H9 (cell line): Measurements from ENCODE around the gene CIPC. TPM values are rescaled to one million over a fixed set of nuclear protein-coding genes. Genes with fewer than 3 reads are reported as not detected.
A peak's percentile ranks its signal among the peaks of the same experiment; 100 is the strongest.

Source experiments
- DNase-seq: peaks from one replicate; pipeline ENCODE4 v3.0.0-alpha.2; 2017
- H2AFZ ChIP-seq: one replicate; pipeline ENCODE4 v1.6.1; 2013; ENCODE audit warnings: mild to moderate bottlenecking, low read length, control low read depth, moderate library complexity
- H2AK5ac ChIP-seq: 2 replicates; pipeline ENCODE4 v1.6.1; 2013; ENCODE audit warnings: low read length, control low read depth, mixed read lengths; ENCODE audit not compliant: insufficient read length
- H2BK120ac ChIP-seq: one replicate; pipeline ENCODE4 v1.6.1; 2013; ENCODE audit warnings: low read depth, mild to moderate bottlenecking, low read length, control low read depth, inconsistent platforms; ENCODE audit not compliant: poor library complexity, severe bottlenecking
- H2BK12ac ChIP-seq: 2 replicates; pipeline ENCODE4 v1.6.1; 2013; ENCODE audit warnings: low read length, control low read depth, mixed read lengths, low read depth; ENCODE audit not compliant: insufficient read length
- H2BK15ac ChIP-seq: 2 replicates; pipeline ENCODE4 v1.6.1; 2013; ENCODE audit warnings: low read depth, low read length, control low read depth
- H2BK20ac ChIP-seq: one replicate; pipeline ENCODE4 v1.6.1; 2013; ENCODE audit warnings: low read depth, mild to moderate bottlenecking, low read length, control low read depth, inconsistent platforms; ENCODE audit not compliant: poor library complexity, severe bottlenecking
- H2BK5ac ChIP-seq: 2 replicates; pipeline ENCODE4 v1.6.1; 2013; ENCODE audit warnings: low read length, control low read depth, mixed read lengths; ENCODE audit not compliant: insufficient read length
- H3K14ac ChIP-seq: 2 replicates; pipeline ENCODE4 v1.6.1; 2013; ENCODE audit warnings: low read length, control low read depth; ENCODE audit not compliant: insufficient read depth
- H3K18ac ChIP-seq: 2 replicates; pipeline ENCODE4 v1.6.1; 2013; ENCODE audit warnings: low read depth, mild to moderate bottlenecking, mixed read lengths, low read length, control low read depth; ENCODE audit not compliant: insufficient read length
- H3K23ac ChIP-seq: 2 replicates; pipeline ENCODE4 v1.6.1; 2013; ENCODE audit warnings: low read length, control low read depth, mixed read lengths, low read depth; ENCODE audit not compliant: insufficient read length
- H3K23me2 ChIP-seq: 2 replicates; pipeline ENCODE4 v1.6.1; 2013; ENCODE audit warnings: low read depth, mild to moderate bottlenecking, mixed read lengths, low read length, control low read depth; ENCODE audit not compliant: insufficient read length, poor library complexity, severe bottlenecking
- H3K27ac ChIP-seq: 2 replicates; pipeline ENCODE4 v1.5.1; 2013; ENCODE audit warnings: low read length, control low read depth, mixed read lengths, low read depth; ENCODE audit not compliant: insufficient read length
- H3K27me3 ChIP-seq: 2 replicates; pipeline ENCODE4 v1.6.1; 2013; ENCODE audit warnings: low read length, control low read depth, inconsistent platforms; ENCODE audit not compliant: insufficient read depth
- H3K4ac ChIP-seq: 2 replicates; pipeline ENCODE4 v1.6.1; 2013; ENCODE audit warnings: low read depth, mild to moderate bottlenecking, control low read depth, inconsistent platforms, low read length, moderate library complexity
- H3K4me1 ChIP-seq: 2 replicates; pipeline ENCODE4 v1.6.1; 2013; ENCODE audit warnings: low read length, control low read depth, inconsistent platforms; ENCODE audit not compliant: insufficient read depth
- H3K4me2 ChIP-seq: 2 replicates; pipeline ENCODE4 v1.6.1; 2013; ENCODE audit warnings: low read length, control low read depth, mixed read lengths; ENCODE audit not compliant: insufficient read length, insufficient read depth
- H3K56ac ChIP-seq: 2 replicates; pipeline ENCODE4 v1.6.1; 2013; ENCODE audit warnings: low read depth, mild to moderate bottlenecking, mixed read lengths, low read length, control low read depth; ENCODE audit not compliant: insufficient read length
- H3K79me1 ChIP-seq: 2 replicates; pipeline ENCODE4 v1.6.1; 2013; ENCODE audit warnings: low read depth, mild to moderate bottlenecking, moderate library complexity, low read length, control low read depth, inconsistent platforms; ENCODE audit not compliant: insufficient read depth, poor library complexity, severe bottlenecking
- H3K79me2 ChIP-seq: 2 replicates; pipeline ENCODE4 v1.6.1; 2013; ENCODE audit warnings: low read length, control low read depth, inconsistent platforms; ENCODE audit not compliant: insufficient read depth
- H3K9ac ChIP-seq: 2 replicates; pipeline ENCODE4 v1.6.1; 2013; ENCODE audit warnings: low read length, control low read depth, mixed read lengths; ENCODE audit not compliant: insufficient read length; ENCODE audit errors: extremely low read depth
- H3K9me3 ChIP-seq: one replicate; pipeline ENCODE4 v1.6.1; 2013; ENCODE audit warnings: low read depth, low read length, inconsistent platforms; ENCODE audit not compliant: control insufficient read depth
- H3T11ph ChIP-seq: one replicate; pipeline ENCODE4 v1.6.1; 2013; ENCODE audit warnings: mild to moderate bottlenecking, low read length, control low read depth, inconsistent platforms
- H4K20me1 ChIP-seq: one replicate; pipeline ENCODE4 v1.6.1; 2013; ENCODE audit not compliant: control insufficient read depth, insufficient read length, insufficient read depth
- H4K5ac ChIP-seq: 2 replicates; pipeline ENCODE4 v1.6.1; 2013; ENCODE audit warnings: low read depth, mild to moderate bottlenecking, mixed read lengths, low read length, control low read depth; ENCODE audit not compliant: insufficient read length
- H4K8ac ChIP-seq: replicated peaks from 2 replicates; pipeline ENCODE4 v1.6.1; 2013; ENCODE audit warnings: low read length, control low read depth, mixed read lengths, low read depth; ENCODE audit not compliant: insufficient read length
- H4K91ac ChIP-seq: 2 replicates; pipeline ENCODE4 v1.6.1; 2013; ENCODE audit warnings: low read depth, mild to moderate bottlenecking, moderate library complexity, mixed read lengths, low read length, control low read depth; ENCODE audit not compliant: insufficient read length
- H3K27ac Mint-ChIP-seq, 3 experiments: 2 replicates in 2 of 3; 3 replicates in 1 of 3; pipeline ENCODE4 v1.8.0; 2020 to 2021; ENCODE audit warnings: mixed read lengths in 3 of 3, mild to moderate bottlenecking in 1 of 3, moderate library complexity in 1 of 3
- H3K27me3 Mint-ChIP-seq: 2 replicates; pipeline ENCODE4 v1.8.0; 2021; ENCODE audit warnings: low read depth, mild to moderate bottlenecking, moderate library complexity, mixed read lengths
- H3K36me3 Mint-ChIP-seq, 3 experiments: 2 replicates in 2 of 3; 3 replicates in 1 of 3; pipeline ENCODE4 v1.8.0; 2020 to 2021; ENCODE audit warnings: low read depth in 3 of 3, mixed read lengths in 3 of 3; ENCODE audit not compliant: insufficient read depth in 1 of 3
- H3K4me1 Mint-ChIP-seq, 2 experiments: 2 replicates each; pipeline ENCODE4 v1.8.0; 2020; ENCODE audit warnings: mixed read lengths in 2 of 2
- H3K4me3 Mint-ChIP-seq, 2 experiments: 2 replicates in 1 of 2; 3 replicates in 1 of 2; pipeline ENCODE4 v1.8.0; 2020 to 2021; ENCODE audit warnings: mild to moderate bottlenecking in 2 of 2, mixed read lengths in 2 of 2, moderate library complexity in 1 of 2
- H3K9me3 Mint-ChIP-seq, 2 experiments: 2 replicates in 1 of 2; 3 replicates in 1 of 2; pipeline ENCODE4 v1.8.0; 2020; ENCODE audit warnings: mild to moderate bottlenecking in 2 of 2, mixed read lengths in 2 of 2, moderate library complexity in 1 of 2
- CTCF ChIP-seq: fragments of 200-600 bp; sonication (generic); conservative IDR thresholded peaks from 3 replicates; pipeline ENCODE4 v1.8.0; 2021; ENCODE audit warnings: antibody characterized with exemption, mild to moderate bottlenecking
- WGBS: extraction: QIAGEN DNeasy Blood & Tissue Kit; methylation state at CpG from one replicate; pipeline ENCODE4 v1.1.7; 2013; ENCODE audit warnings: missing lambda C conversion rate, low lambda C conversion rate, mixed read lengths; ENCODE audit not compliant: insufficient read length; ENCODE audit errors: extremely low coverage; 5-methylcytosine and 5-hydroxymethylcytosine counted together
- total RNA-seq: library from RNA; stranded (reverse); gene quantifications from 2 replicates; pipeline ENCODE4 v1.2.1, GENCODE V29; 2021

The CIPC gene
- total RNA-seq, 1 experiment from 2014 or later = 23.4 TPM

GRCh38 chr14:77100961-77101360 is 2.9 kb downstream of the CIPC start:
- Mint-ChIP-seq H3K4me1 (peaks cover 57 to 73% of the 10 kb centered on the region in 2 experiments), H3K9me3 (no peaks in the 10 kb centered on the region), H3K4me3 (peak overlapping the region in 1 of 2 experiments; percentile 34; a peak in 1 of 5 replicates), H3K36me3 (peaks cover 0 to 7% (median 0%) of the 10 kb centered on the region in 3 experiments; a peak in 3 of 7 replicates), H3K27ac (peak overlapping the region in 1 of 3 experiments; percentile 74; a peak in 1 of 7 replicates), H3K27me3 (no peaks in the 10 kb centered on the region)
- no peak overlapping the region for H3K9ac ChIP-seq
- no CpG with 5 or more reads among the region's 3 CpGs for WGBS
- H2BK12ac ChIP-seq = no peak overlapping the region
- no peaks in the 10 kb centered on the region for H3K79me1 ChIP-seq
- no peak for TF ChIP-seq CTCF
- no peak overlapping the region for H3K27ac ChIP-seq
- peaks cover 13% of the 10 kb centered on the region for H3K23me2 ChIP-seq
- peaks cover 5% of the 10 kb centered on the region; the same call in 1 of the 2 replicates for H3K79me2 ChIP-seq
- no peak overlapping the region for H3T11ph ChIP-seq
- DNase-seq = no peak
- no peaks in the 10 kb centered on the region for H3K9me3 ChIP-seq
- no peak overlapping the region for H4K91ac ChIP-seq
- H3K18ac ChIP-seq = no peak overlapping the region
- H2BK5ac ChIP-seq = no peak overlapping the region
- H3K56ac ChIP-seq = no peak overlapping the region
- no peak overlapping the region for H3K14ac ChIP-seq
- H2AK5ac ChIP-seq = no peak overlapping the region
- no peak overlapping the region for H3K4ac ChIP-seq
- H3K27me3 ChIP-seq = no peaks in the 10 kb centered on the region
- H4K5ac ChIP-seq = no peak overlapping the region
- H4K20me1 ChIP-seq = no peaks in the 10 kb centered on the region
- H3K4me1 ChIP-seq = peaks cover 13% of the 10 kb centered on the region; the same call in 1 of the 2 replicates
- H2BK15ac ChIP-seq = no peak overlapping the region
- H4K8ac ChIP-seq = no peak overlapping the region
- no peak overlapping the region for H2BK20ac ChIP-seq
- no peak overlapping the region for H3K4me2 ChIP-seq
- H2AFZ ChIP-seq = no peak overlapping the region
- no peak overlapping the region for H2BK120ac ChIP-seq
- no peak overlapping the region for H3K23ac ChIP-seq
